Renal cortical epithelial cell (primary cell): ENCODE measurements around the gene CSNK1A1L. TPM values are rescaled to one million over a fixed set of nuclear protein-coding genes. Genes with fewer than 3 reads are reported as not detected.
A peak's percentile ranks its signal among the peaks of the same experiment; 100 is the strongest.

Experiments used
- DNase-seq: peaks from one replicate; pipeline ENCODE4 v3.0.0-alpha.2; 2011; ENCODE audit warnings: low read depth
- total RNA-seq: library from RNA; depleted of rRNA; stranded (reverse); fragments of >200 nt; gene quantifications from 2 replicates; pipeline ENCODE4 v1.2.3, GENCODE V29; 2014

Gene CSNK1A1L
- total RNA-seq, result not detected in 2 replicates

DNA sequence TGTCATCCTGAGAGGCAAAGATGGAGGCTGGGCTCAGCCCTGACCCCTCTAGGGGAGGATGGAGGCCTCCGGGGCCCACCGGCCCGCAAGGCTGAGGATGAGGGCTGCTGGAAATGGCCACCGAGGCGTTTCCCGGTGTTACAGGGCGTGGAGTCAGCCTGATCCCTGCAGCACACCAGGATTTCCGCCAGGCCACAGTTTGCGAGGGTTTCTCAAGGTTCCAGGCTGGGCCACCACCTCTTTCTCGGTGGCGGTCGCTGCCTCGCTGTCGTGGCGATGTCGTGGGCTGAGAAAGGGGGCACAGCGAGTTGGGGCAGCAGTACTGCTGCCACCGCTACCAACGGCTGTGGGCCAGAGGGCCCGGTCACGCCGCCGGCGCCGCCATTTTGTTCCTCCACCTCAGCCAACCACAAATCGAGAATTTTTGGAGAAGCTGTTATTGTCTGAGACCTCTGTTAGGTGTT lies at the start of gene CSNK1A1L:
Gene CSNK1A1L (minus strand): TSS at position 414 of the 464 bp plus-strand sequence. CDS start 408 bp downstream, at position 6.
- DNase-seq, result no peak

DNA sequence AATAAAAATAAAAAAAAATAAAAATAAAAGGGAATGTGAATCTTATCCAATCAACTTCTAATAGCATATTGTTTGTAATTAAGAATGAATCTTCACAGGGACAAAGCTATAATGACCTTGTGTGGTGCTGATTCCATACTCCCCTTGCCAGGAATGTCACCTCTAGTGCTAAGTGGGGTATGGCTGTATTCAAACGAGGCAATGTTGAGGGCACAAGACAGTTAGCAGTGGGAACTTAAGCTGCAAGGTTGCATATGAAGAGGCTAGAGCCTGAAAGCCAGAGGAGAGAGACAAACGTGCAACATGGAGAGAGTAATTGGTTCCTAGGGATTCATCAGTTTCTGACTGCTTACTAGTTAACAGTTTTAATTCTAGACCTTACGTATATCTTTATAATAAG lies 43.9 kb upstream of the CSNK1A1L start:
- DNase-seq, result no peak

DNA sequence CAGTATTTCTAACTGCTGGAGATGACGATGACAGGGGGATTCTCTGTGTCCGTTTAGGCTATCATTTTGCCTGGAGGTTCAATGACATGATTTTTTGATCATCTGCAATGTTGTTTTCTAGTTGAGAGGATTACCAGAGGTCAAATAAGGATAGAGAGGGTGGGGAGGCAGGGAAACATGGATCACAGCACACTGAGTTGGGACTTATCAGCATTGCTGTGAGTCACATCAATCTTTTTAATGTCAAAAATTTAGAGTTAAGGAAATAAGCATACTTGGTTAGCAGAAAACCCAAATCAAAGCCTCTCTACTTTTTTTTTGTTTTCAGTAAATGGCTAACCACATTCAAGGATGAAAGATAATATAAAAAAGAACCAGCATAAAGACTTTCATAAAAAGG lies 43.0 kb upstream of the CSNK1A1L start:
- DNase-seq, result no peak

DNA sequence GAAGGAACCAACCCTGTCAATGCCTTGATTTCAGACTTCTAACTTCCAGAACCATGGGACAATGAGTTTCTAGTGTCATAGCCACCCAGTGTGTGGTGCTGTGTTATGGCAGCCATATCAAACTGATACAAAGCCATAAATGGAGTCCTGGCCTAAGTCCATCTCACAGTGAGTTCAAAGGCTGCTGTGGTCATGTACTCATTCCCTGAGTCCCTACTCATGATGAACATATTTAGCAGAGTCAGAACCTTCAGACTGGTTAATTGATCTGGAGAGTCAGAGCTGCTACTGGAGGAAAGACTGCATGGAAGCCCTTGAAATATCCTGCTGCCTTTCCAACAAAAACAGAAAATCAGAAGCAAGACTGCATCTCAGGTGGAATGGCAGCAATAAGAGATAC lies 39.2 kb upstream of the CSNK1A1L start:
- DNase-seq, result no peak

DNA sequence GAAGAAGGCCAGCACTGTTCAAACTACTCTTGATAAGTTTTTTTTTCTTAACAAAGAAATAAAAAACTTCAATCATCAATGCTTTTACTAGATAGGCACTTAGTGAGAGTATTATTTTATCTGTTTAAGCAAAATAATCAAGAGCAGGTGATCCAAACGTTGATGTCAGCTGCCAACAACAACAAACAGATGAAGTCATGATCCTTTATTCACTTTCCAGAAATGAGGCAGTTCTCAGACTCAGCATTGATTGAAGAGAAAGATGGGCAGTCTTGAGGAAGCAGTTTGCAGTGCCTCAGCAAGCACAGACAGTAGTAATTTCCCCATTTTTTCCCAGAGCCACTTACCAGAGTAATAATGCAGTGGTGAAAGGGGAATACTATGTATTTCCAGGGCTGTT lies 38.4 kb upstream of the CSNK1A1L start:
- DNase-seq, result no peak

DNA sequence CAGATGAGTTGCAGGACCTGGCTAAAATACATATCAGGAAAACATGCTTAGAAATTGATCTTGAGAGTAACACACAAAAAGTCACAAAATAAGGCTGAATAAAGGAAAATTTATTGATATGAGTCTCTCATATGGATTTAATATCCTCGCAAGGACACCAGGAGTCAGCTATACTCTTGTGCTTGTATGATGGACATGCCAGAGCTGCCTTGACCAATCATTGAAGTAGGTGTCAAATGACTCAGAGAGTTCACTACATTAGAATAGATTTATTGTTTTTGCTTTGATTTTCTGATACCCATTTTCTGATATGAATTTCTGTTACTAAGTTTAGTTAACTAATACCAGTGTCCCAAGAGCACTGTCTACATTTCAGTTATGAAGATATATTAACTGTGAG lies 37.4 kb upstream of the CSNK1A1L start:
- no peak for DNase-seq

DNA sequence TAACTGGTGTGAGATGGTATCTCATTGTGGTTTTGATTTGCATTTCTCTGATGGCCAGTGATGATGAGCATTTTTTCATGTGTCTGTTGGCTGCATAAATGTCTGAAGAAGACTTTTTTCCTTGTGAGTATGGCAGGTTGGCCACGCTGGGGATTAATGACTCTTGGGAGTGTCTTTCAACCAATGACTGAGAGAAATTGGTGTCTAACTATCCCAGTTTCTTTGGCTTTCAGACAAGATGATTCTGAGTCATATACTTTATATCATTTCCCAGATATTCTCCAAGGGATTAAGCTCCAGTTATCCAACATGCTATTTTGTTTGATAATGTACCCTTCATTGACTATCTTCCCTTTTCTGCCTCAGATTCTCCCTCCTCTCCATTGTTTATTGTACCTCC lies 35.5 kb upstream of the CSNK1A1L start:
- DNase-seq, result no peak

DNA sequence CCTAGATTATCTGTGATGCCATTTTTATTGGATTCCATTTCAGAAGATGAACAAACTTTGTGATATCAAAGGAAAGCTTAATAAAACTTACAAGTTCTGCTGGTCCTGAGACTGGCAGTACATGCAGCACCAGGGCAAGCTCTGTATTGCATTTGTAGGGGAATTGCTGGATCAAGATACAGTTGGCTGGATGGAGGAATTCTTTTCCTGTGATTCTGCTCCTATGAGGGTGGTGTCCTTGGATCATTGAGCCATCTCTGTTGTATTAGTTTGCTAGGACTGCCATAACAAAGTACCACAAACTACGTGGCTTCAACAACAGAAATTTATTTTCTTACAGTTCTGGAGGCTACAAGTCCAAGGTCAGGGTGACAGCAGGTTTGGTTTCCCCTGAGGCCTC lies 33.9 kb upstream of the CSNK1A1L start:
- no peak for DNase-seq

DNA sequence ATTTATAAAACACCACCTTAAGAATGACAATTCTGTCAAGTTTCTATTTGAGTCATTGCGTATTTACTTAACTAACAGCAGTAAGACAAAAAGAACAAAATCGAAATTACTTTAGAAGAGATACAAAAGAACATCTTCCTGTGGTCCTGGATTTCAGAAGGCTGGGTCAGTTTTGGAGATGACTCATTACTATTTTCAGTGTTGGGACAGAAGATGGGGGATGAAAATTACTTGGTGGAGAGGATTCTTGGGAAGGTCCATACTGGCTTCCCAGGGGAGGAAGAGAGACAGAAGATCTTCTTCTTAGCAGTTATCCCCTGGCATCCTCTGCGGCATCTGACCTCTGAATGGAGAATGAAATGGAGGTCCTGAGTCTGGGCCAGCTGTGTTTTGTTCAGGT lies 33.5 kb upstream of the CSNK1A1L start:
- DNase-seq, result no peak

DNA sequence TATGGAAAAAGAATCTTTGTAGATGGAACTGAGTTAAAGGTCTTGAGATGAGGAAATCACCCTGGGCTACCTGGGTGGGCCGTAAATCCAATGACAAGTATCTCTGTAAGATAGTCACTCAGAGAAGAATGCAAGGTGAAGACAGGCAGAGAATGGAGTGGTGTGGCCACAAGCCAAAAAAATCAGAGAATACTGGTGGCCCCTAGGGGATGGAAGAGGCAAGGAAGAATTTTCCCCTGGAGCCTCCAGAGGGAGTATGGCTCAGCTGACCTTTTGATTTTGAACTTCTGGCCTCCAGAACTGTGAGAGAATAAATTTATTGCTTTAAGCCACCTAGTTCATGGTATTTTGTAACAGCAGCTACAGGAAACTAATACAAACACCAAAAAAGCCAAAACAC lies 32.7 kb upstream of the CSNK1A1L start:
- DNase-seq, result no peak

DNA sequence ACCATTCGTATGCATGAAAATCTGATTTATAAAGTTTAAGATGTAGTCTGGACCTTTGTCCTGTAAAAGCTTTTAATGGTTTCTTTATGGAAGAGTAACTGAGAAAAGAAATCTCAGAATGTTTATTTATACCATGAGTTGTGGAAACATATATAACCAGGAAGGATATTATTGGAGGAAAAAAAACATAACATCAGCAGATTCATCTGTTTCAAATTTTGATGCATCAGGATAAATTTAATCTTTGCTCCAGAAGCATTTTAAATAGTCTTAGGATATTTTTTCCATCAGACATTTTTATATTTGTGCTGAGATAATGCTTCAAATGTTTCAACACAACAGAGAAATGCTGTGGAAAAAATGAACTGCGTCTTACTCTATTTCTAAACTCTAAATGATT lies 31.2 kb upstream of the CSNK1A1L start:
- DNase-seq, result no peak

DNA sequence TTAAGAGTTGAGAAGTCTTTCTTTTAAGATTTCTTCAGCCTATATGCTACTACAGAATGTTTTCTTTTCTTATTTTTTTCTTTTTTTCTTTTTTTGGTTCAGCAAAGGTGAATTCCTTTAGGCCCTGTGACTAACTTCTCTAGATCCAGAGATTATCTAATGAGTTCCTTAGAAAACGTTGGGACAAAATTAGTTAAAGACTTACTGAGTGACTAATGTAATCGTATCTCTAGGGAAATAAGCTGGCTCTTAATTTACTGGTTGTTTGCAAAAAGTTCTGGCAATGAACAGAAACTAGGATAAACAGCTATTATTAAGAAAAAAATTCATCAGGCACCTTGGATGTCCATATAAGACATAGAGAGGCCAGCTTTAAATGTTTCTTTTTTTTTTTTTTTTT lies 30.7 kb upstream of the CSNK1A1L start:
- DNase-seq, result peak; percentile 51

DNA sequence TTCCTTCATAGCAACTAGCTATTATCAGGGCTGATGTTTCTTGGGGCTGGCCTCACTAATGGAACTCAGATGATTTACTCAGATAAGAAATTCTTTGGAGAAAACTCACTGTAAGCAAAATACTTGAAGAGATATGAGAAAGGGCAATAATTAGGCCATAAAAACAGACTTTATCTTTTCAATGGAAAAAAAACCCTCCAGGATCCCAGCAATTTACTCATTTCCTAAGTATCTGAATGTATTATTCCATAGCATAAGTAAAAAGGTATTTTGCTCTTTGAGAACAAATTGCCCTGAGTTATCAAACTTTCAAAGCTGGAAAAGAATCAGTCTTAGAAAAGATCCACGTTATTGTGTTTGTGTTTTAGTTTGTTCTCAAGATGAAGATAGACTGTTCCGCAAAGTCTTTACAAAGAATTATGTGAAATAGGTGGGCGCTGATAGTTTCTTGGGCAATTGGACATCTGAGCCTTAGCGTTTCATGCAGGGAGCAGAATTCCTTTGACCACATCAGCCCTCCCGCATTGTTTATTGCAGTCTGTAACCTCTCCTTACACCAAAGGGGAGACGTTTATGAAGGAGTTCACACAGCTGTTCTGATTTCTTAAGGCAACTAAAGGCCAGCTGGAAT lies 29.1 kb upstream of the CSNK1A1L start:
- peak; percentile 39 for DNase-seq

DNA sequence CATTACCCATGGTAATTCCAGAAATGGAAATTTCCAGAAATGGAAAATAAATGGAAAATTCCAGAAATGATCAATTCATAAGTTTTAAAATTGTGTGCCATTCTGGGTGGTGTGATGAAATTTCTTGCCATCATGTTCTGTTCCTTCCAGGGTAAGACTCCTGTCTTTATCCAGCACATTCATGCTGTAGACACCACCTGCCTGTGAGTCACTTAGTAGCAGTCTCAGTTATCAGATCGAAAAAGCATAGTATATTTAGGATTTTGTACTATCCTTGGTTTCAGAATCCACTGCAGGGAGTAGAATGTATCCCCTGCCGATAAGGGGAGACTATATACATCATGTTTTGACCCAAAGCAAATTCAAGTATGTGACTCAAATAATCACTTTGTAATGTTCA lies 26.7 kb upstream of the CSNK1A1L start:
- no peak for DNase-seq

DNA sequence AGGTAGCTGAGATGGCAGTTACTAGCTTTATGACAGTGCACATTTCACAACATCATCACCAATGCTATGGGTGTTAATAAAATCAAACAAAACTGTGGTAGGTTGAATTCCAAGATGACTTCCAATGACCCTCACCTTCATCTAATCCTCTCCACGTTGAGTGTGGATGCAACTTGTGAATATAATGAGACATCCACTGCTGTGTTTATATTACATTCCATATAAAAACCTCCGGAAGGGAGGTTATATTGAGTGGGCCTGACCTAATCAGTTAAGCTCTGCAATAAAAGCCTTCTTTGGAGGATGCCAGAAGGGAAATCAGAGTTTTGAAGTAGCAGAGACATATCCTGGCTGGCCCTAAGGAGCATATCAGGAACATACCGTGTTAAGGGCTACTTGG lies 25.6 kb upstream of the CSNK1A1L start:
- DNase-seq, result no peak

DNA sequence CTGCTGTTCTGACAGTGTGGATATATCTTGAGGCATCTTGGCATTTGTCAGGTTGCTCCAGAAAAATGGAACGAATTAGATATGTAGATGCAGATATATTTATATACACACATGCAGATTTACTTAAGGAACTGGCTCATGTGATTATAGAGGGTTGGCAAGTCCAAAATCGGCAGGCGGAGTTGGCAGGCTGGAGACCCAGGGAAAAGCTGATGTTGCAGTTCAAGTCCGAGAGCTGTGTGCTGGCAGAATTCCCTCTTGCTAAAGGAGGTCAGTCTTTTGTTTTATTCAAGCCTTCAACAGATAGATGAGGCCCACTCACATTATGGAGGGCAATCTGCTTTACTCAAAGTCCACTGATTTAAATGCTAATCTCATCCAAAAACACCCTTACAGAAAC lies 24.4 kb upstream of the CSNK1A1L start:
- no peak for DNase-seq

DNA sequence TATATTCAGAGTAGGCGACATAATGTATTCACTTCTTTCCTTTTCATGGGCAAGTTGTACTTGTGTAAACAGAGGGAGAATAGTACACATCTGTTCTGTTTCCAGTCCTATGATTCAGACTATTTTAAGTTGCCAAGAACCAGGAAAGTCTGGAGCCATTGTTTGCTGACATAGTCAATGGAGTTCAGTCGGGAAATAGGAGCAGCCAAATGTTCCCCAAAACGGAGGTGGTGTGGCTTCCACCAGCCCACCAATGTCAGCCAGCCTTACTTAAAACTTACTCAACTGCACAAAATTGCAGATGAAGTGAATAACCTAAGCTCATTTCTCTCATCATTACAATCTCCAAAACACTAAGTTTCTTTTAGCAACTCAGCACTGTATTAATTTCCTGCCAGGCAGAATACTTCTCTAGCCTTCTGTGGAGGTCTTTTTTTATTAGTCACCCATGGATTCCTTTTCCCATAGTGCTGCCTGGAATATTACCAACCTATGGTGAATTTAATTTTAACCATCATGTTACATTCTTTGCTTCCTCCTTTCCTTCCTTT lies 22.3 kb upstream of the CSNK1A1L start:
- peak; percentile 34 for DNase-seq

DNA sequence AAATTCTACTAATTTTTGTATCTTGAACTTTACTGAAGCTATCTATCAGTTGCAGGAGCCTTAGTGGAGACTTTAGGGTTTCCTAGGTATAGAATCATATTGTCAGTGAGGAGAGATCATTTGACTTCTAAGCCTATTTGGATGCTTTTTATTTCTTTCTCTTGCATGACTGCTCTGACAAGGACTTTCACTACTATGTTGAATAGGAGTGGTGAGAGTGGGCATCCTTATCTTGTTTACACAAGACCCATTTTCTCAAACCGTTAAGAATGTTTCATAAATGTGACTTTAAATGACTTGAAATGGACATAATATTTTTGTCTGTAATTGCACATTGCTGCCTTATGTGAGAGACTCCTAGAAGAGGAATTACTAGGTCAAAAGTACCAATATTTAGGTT lies 17.9 kb upstream of the CSNK1A1L start:
- DNase-seq, result no peak

DNA sequence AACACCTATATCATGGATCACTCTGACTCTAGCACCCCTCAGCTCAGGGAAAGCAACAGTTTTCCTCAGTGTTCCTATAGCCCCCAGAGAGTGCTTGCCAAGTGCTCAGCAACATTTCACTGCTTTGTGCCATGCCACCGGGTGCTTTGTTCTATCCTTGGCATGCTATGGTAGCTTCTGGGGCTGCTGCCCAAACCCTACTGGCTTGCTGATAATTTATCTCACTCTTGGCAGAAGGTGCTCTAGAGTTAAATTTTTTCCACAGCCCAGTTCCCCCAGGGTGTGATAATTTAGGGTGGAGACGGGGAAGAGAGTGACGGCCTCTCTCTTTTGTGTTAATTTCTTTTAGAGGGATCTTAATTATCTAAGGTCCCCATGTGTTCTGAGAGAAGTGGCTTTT lies 12.6 kb upstream of the CSNK1A1L start:
- no peak for DNase-seq

DNA sequence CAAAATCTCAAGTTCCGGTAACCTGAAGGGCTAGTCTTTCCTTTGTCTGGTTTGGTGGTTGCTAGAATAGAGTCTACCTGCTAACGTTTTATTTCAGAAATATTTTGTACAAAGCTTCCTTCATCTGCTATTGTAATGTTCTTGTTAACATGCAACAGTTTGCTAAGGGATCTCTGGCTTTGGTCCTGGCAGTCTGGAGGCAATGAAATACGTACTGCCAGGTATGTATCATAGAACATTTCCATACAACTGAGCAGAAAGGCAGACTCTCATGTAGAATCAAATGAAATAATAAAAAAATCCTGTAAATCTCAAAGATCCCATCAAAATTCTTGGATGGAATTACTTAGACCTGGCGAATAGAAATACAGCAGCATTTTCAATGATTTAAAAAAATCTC lies 8.8 kb upstream of the CSNK1A1L start:
- DNase-seq, result no peak

DNA sequence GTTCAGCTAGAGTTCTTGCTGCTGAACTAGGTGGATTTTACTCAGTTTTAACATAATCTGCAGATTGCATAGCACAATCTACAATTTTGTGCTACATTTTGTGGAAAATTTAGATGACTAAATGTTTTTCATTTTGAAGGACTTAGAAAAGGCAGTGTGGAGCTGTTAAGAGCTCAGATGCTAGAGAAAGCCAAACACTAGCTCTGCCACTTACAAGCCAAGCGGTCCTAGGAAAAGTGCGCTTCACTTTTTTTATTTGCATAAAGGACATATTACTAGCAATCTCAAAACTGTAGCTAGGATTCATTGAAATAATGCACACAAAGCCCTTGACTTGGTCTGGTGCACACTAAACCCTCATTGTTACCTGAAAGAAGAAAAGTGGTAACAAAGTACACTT lies 8.1 kb upstream of the CSNK1A1L start:
- no peak for DNase-seq

DNA sequence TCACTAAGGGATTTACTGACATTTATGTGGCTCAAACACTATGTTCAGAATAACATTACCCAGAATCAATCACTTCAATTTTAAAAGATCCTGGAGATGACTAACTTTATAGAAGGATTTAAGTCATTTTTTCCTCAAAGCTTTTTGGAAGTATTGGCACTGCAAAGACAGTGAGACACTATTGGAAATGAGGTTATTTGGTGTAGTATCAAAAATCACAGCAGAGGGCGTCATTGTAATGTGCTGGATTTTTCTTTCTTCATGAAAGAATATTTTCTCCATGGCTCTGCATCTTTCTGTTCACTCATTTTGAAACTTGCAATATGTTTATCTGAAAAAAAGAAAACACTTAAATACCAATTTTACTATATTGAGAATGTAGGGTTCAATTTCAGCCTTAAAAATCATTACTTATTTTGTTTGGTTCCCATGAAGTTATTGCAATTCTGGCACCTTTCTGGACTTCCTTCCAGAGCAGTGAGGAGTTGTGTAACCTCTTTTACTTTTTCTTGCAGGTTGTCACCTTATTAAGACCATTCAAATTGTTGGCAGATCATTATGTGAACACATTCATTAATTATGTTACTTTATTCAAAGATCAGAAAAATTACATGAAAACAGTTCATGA lies 3.7 kb upstream of the CSNK1A1L start:
- DNase-seq, result peak; percentile 35

DNA sequence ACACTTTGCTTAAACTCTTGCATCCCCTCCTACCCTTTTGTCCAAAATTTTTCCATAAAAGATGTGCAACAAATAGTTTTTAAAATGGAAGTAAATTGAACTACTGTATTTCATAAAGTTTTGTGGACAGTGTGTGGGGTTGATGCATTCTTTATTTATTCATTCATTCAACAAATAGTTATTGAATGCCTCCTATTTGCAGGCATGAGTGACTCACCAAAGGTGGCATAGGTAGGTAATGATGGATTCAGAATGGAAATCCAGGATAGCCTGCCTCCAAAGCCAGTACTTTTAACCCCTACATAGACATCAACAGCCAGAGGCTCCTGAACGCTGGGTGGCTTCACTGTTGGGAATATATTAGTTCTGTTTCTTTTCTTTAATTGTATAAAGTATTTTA lies 2.4 kb upstream of the CSNK1A1L start:
- no peak for DNase-seq

DNA sequence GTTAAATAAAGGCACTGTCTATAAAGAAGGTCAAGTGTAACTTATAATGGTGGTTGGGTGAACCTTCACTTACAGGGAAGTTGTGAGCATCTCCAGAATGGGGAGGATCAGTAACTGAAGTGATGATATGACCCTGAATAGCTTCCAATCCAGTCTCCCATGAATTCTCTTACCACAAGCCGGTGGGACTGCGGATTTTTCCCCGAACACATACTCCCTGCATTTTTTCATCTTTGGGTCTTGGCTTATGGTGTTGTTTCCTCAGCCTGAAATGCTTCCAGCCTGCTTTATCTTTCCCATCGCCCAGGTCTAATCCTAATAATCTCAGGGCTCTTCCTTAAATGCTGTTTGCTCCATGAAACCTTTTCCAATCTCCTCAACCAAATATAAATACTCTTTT lies 2.0 kb upstream of the CSNK1A1L start:
- no peak for DNase-seq
